HUDEP-2 (cell line): ENCODE measurements around the gene IL22RA1.

Source experiments
- DNase-seq, 76 experiments: peaks; one replicate each; lab custom pipeline; 2025; ENCODE audit not compliant: unreplicated experiment in 76 of 76; lab: John Stamatoyannopoulos, UW

Gene IL22RA1

GRCh38 chr1:24142546-24143534 is at the start of gene IL22RA1:
IL22RA1 (minus strand) TSS chr1:24143140; CDS start chr1:24143082, 58 bp downstream.
- no peak for DNase-seq

GRCh38 chr1:24191860-24192259 is 48.9 kb upstream of the IL22RA1 start:
- peak in 2 of 76 experiments; percentile 4 to 15 for DNase-seq

- no peak for DNase-seq
These were observed 48.1 kb upstream of the IL22RA1 start for GRCh38 chr1:24190983-24191461.

- DNase-seq = no peak
These were observed 46.6 kb upstream of the IL22RA1 start for GRCh38 chr1:24189528-24189927.

- DNase-seq = no peak
These were observed 44.3 kb upstream of the IL22RA1 start, which contains the start of gene IFNLR1 for GRCh38 chr1:24186993-24187790. IFNLR1 (minus strand) TSS chr1:24187289; CDS start chr1:24187248, 41 bp downstream.

GRCh38 chr1:24186711-24186992 is 43.7 kb upstream of the IL22RA1 start:
- no peak for DNase-seq

GRCh38 chr1:24186031-24186710 is 43.2 kb upstream of the IL22RA1 start:
- DNase-seq = no peak

GRCh38 chr1:24185076-24185475 is 42.1 kb upstream of the IL22RA1 start:
- DNase-seq = no peak

GRCh38 chr1:24182061-24182460 is 39.1 kb upstream of the IL22RA1 start:
- DNase-seq = no peak

- no peak for DNase-seq
These were observed 38.7 kb upstream of the IL22RA1 start for GRCh38 chr1:24181619-24182018.

- no peak for DNase-seq
These were observed 37.7 kb upstream of the IL22RA1 start for GRCh38 chr1:24180676-24181075.

- DNase-seq = no peak
These were observed 36.4 kb upstream of the IL22RA1 start for GRCh38 chr1:24179251-24179840.

GRCh38 chr1:24178407-24178806 is 35.5 kb upstream of the IL22RA1 start:
- DNase-seq = no peak

GRCh38 chr1:24177161-24177560 is 34.2 kb upstream of the IL22RA1 start:
- no peak for DNase-seq

GRCh38 chr1:24175033-24175755 is 32.3 kb upstream of the IL22RA1 start:
- DNase-seq = no peak

GRCh38 chr1:24173638-24174575 is 31.0 kb upstream of the IL22RA1 start:
- no peak for DNase-seq

GRCh38 chr1:24172598-24172997 is 29.7 kb upstream of the IL22RA1 start:
- no peak for DNase-seq

GRCh38 chr1:24169286-24169685 is 26.3 kb upstream of the IL22RA1 start:
- no peak for DNase-seq

GRCh38 chr1:24168245-24168644 is 25.3 kb upstream of the IL22RA1 start:
- no peak for DNase-seq
